Measurements from ENCODE around the gene IL17RD.

- TF ChIP-seq RAD21 (IDR thresholded peaks at IDR 0.05; ENCODE audit: low read length) (no peak), CHD1 (IDR thresholded peaks at IDR 0.05; ENCODE audit: low read depth, low read length) (no peak), RCOR1 (IDR thresholded peaks at IDR 0.05; ENCODE audit: insufficient replicate concordance, low read length) (no peak), CTCF (conservative IDR thresholded peaks at IDR 0.05; ENCODE audit: low read depth, low read length) (no peak), POLR2A (IDR thresholded peaks at IDR 0.05; ENCODE audit: low read depth, low read length) (no peak), MAZ (IDR thresholded peaks at IDR 0.05; ENCODE audit: borderline replicate concordance, low read depth, low read length) (no peak), USF2 (IDR thresholded peaks at IDR 0.05; ENCODE audit: low read depth, low read length) (no peak)
These were observed 18.1 kb downstream of the IL17RD start for GRCh38 chr3:57147071-57147470.
